SU-DHL-6 (cell line): ENCODE measurements around the gene SH3GL1.

Experiments
- H2AFZ ChIP-seq: fragments of 200-600 bp; sonication (generic); 2 replicates; pipeline ENCODE4 v1.6.1; 2014; ENCODE audit warnings: low read depth, mild to moderate bottlenecking, moderate library complexity, mixed read lengths, antibody characterized with exemption, low read length; ENCODE audit not compliant: severe bottlenecking
- H3F3A ChIP-seq: fragments of 200-600 bp; shearing (Covaris generic); 2 replicates; pipeline ENCODE4 v1.6.0; 2016; ENCODE audit warnings: antibody characterized with exemption, mild to moderate bottlenecking; ENCODE audit not compliant: insufficient read depth
- H3K27ac ChIP-seq: fragments of 200-600 bp; sonication (generic); 2 replicates; pipeline ENCODE4 v1.5.1; 2016; ENCODE audit warnings: low read depth, mild to moderate bottlenecking, low read length, moderate library complexity, mixed read lengths
- H3K27me3 ChIP-seq: fragments of 200-600 bp; sonication (generic), shearing (Covaris generic); 2 replicates; pipeline ENCODE4 v1.6.0; 2014; ENCODE audit warnings: mild to moderate bottlenecking, low read length
- H3K36me3 ChIP-seq: fragments of 200-600 bp; sonication (generic); 2 replicates; pipeline ENCODE4 v1.6.1; 2014; ENCODE audit warnings: mild to moderate bottlenecking, low read length, mixed read lengths
- H3K4me2 ChIP-seq: fragments of 300-600, 200-600 bp; shearing (Covaris generic), sonication (generic); 2 replicates; pipeline ENCODE4 v1.6.0; 2014; ENCODE audit warnings: low read length, low read depth, mild to moderate bottlenecking; ENCODE audit not compliant: poor library complexity, severe bottlenecking
- H3K4me3 ChIP-seq: fragments of 200-600 bp; sonication (generic); 2 replicates; pipeline ENCODE4 v1.5.1; 2014; ENCODE audit warnings: antibody characterized with exemption, low read length, mild to moderate bottlenecking, mixed read lengths; ENCODE audit not compliant: insufficient read depth, poor library complexity, severe bottlenecking
- H3K79me2 ChIP-seq: fragments of 200-600 bp; sonication (generic); 2 replicates; pipeline ENCODE4 v1.6.1; 2014; ENCODE audit warnings: mild to moderate bottlenecking, low read length, moderate library complexity; ENCODE audit not compliant: insufficient read depth
- H3K9ac ChIP-seq: fragments of 200-600 bp; sonication (generic); 2 replicates; pipeline ENCODE4 v1.7.0; 2014; ENCODE audit warnings: mild to moderate bottlenecking, low read length
- H3K9me2 ChIP-seq: fragments of 200-600 bp; sonication (generic); replicated peaks from 2 replicates; pipeline ENCODE4 v1.6.1; 2014; ENCODE audit warnings: low read length; ENCODE audit not compliant: insufficient read depth
- H3K9me3 ChIP-seq: fragments of 200-600 bp; sonication (generic); 2 replicates; pipeline ENCODE4 v1.6.1; 2014; ENCODE audit warnings: low read length, mixed read lengths; ENCODE audit not compliant: insufficient read depth
- H4K20me1 ChIP-seq: fragments of 200-600 bp; sonication (generic); 2 replicates; pipeline ENCODE4 v1.6.1; 2014; ENCODE audit warnings: low read depth, mild to moderate bottlenecking, antibody characterized with exemption, low read length, moderate library complexity, mixed read lengths
- CTCF ChIP-seq: fragments of 200-600 bp; sonication (generic); IDR thresholded peaks from one replicate; pipeline ENCODE4 v1.5.1; 2017; ENCODE audit warnings: antibody characterized with exemption, mild to moderate bottlenecking, low read length, moderate library complexity; ENCODE audit not compliant: insufficient read depth, poor library complexity, severe bottlenecking
- EZH2phosphoT487 ChIP-seq: fragments of 200-600 bp; sonication (generic), shearing (Covaris generic); conservative IDR thresholded peaks from 2 replicates; pipeline ENCODE4 v1.6.1; 2018; ENCODE audit warnings: mild to moderate bottlenecking, antibody characterized with exemption, low read length, moderate library complexity, mixed read lengths

SH3GL1 gene

DNA sequence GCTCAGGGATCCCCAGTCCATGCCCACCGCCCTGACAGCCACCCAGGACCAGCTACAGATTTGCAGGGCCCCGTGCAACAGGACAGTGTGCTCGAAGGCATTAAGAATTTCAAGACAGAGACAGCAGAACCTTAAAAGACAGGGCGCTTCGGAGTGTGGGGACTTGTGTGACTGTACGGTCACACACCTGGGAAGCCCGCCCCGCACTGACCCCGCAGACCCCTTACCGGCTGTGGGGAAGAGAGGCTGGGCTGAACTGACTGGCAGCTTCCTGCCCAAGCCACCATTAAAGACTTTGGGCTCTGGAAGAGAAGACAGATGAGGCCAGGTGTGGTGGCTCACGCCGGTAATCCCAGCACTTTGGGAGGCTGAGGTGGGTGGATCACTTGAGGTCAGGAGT, 76.1 kb downstream of the SH3GL1 start:
- Histone ChIP-seq H3K36me3 (no peaks in the 10 kb centered on the region), H3K4me3 (no peak overlapping the region), H3K9me2 (no peaks in the 10 kb centered on the region), H3F3A (no peaks in the 10 kb centered on the region), H3K9me3 (0 out of 2 replicates have a peak, but pooled peaks cover 4% of the 10 kb centered on the region), H3K79me2 (no peaks in the 10 kb centered on the region), H3K27me3 (no peaks in the 10 kb centered on the region), H3K4me2 (no peak overlapping the region), H3K27ac (no peak overlapping the region), H2AFZ (no peak overlapping the region), H3K9ac (no peak overlapping the region), H4K20me1 (no peaks in the 10 kb centered on the region)
- TF ChIP-seq CTCF (no peak), EZH2phosphoT487 (no peak)

DNA sequence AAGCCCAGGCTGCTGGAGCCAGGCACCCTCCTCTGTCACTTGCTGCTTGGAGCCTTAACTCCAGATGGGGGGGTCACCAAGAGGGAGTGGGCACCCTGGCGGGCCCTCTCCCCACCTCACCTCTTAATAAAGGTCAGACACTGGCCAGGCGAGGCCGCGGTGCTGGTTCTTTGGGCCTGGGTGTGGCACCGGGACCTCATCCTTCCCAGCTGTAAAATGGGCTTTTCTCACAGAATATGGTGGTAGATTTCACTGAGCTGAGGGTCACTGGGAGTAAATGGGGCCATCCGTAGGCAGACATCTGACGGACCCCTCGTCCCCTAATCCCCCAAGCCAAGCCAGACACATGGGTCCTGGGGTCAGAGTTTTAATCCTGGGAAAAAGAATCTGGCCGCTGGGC, 76.7 kb downstream of the SH3GL1 start:
- Histone ChIP-seq H3K4me3 (no peak overlapping the region), H3K27ac (no peak overlapping the region), H3K4me2 (no peak overlapping the region), H4K20me1 (no peaks in the 10 kb centered on the region), H3K79me2 (no peaks in the 10 kb centered on the region), H3F3A (no peaks in the 10 kb centered on the region), H2AFZ (no peak overlapping the region), H3K36me3 (no peaks in the 10 kb centered on the region), H3K9me3 (0 out of 2 replicates have a peak, but pooled peaks cover 4% of the 10 kb centered on the region), H3K27me3 (no peaks in the 10 kb centered on the region), H3K9me2 (no peaks in the 10 kb centered on the region), H3K9ac (no peak overlapping the region)
- TF ChIP-seq EZH2phosphoT487 (no peak), CTCF (no peak)

- Histone ChIP-seq H3K9ac (no peak overlapping the region), H3K27ac (no peak overlapping the region)
Measured at GRCh38 chr19:4322942-4323665, 77.2 kb downstream of the SH3GL1 start.

More at GRCh38 chr19:4322942-4323665, 77.2 kb downstream of the SH3GL1 start:
- Histone ChIP-seq H3F3A (no peaks in the 10 kb centered on the region), H3K9me2 (no peaks in the 10 kb centered on the region), H2AFZ (no peak overlapping the region), H3K79me2 (no peaks in the 10 kb centered on the region), H3K9me3 (0 out of 2 replicates have a peak, but pooled peaks cover 4% of the 10 kb centered on the region), H3K4me2 (no peak overlapping the region), H4K20me1 (no peaks in the 10 kb centered on the region), H3K27me3 (no peaks in the 10 kb centered on the region), H3K36me3 (no peaks in the 10 kb centered on the region), H3K4me3 (no peak overlapping the region)
- TF ChIP-seq EZH2phosphoT487, result no peak
- no peak for TF ChIP-seq CTCF
